AG04449 (cell line): ENCODE results near the gene RBFOX2.
"Not testable (repeated sequence)": the region's sequence is repeated elsewhere in the genome, so short reads cannot be mapped to it uniquely, and the experiment has no call there.

Source experiments
- CTCF ChIA-PET: fragments of 350-600 bp; formaldehyde crosslinking; extraction: SDS; loops from one replicate; lab custom pipeline; 2021; ENCODE audit warnings: antibody characterized with exemption; lab: Yijun Ruan, JAX
- POLR2A ChIA-PET: fragments of 400-600, 350-600 bp; formaldehyde crosslinking; extraction: SDS; loops from one replicate; lab custom pipeline; 2020; ENCODE audit warnings: antibody characterized with exemption, inconsistent platforms; lab: Yijun Ruan, JAX
- DNase-seq: peaks from one replicate; pipeline ENCODE4 v3.0.0-alpha.2; 2010; ENCODE audit warnings: low read depth, low spot score
- H3K4me3 ChIP-seq: 2 replicates; pipeline ENCODE4 v1.5.1; 2011; ENCODE audit warnings: low read depth, mild to moderate bottlenecking, control low read depth, low read length
- CTCF ChIP-seq: IDR thresholded peaks from one replicate; pipeline ENCODE4 v1.5.1; 2011; ENCODE audit warnings: mild to moderate bottlenecking, moderate library complexity, low read length, control low read depth, inconsistent platforms; ENCODE audit not compliant: insufficient read depth; ENCODE audit errors: missing control alignments

RBFOX2 gene

GRCh38 chr22:36028646-36029405, at the start of gene RBFOX2:
Gene RBFOX2 (minus strand): TSS chr22:36028824. CDS start chr22:36028425, 399 bp downstream.
- POLR2A ChIA-PET = interaction anchor here (0.6 to 2.1 kb wide), 9 partner anchors 23 to 398 kb away, joined by 3 to 14 read pairs (median 4); no protein-coding TSS in a partner anchor
- CTCF ChIA-PET = interaction anchor here (0.7 to 3.4 kb wide), 6 partner anchors 14 to 98 kb away, joined by 3 to 17 read pairs (median 4); no protein-coding TSS in a partner anchor
- no peak for TF ChIP-seq CTCF
- H3K4me3 ChIP-seq = peak within 1 kb of the TSS; percentile 89
- peak; percentile 74 for DNase-seq

GRCh38 chr22:36077271-36077670, 48.6 kb upstream of the RBFOX2 start:
- DNase-seq = no peak
- POLR2A ChIA-PET = no interaction called here
- no peak for TF ChIP-seq CTCF
- CTCF ChIA-PET = interaction anchor here (1.7 to 6.1 kb wide), 3 partner anchors 7 to 47 kb away, joined by 4 to 114 read pairs (median 37); no protein-coding TSS in a partner anchor
- H3K4me3 ChIP-seq = no peak overlapping the region

GRCh38 chr22:36075724-36076123, 47.1 kb upstream of the RBFOX2 start:
- DNase-seq = no peak
- ChIA-PET CTCF (interaction anchor here (0.9 to 6.1 kb wide), 3 partner anchors 10 to 145 kb away, joined by 5 to 114 read pairs (median 10); no protein-coding TSS in a partner anchor), POLR2A (no interaction called here)
- TF ChIP-seq CTCF = no peak
- H3K4me3 ChIP-seq = no peak overlapping the region

GRCh38 chr22:36075230-36075629, 46.6 kb upstream of the RBFOX2 start:
- H3K4me3 ChIP-seq = no peak overlapping the region
- no peak for TF ChIP-seq CTCF
- ChIA-PET CTCF (interaction anchor here (2.9 to 6.1 kb wide), 2 partner anchors 10 to 145 kb away, joined by 10 to 114 read pairs; no protein-coding TSS in a partner anchor), POLR2A (no interaction called here)
- no peak for DNase-seq

GRCh38 chr22:36073476-36073875, 44.9 kb upstream of the RBFOX2 start:
- ChIA-PET POLR2A (no interaction called here), CTCF (interaction anchor here (0.6 to 6.1 kb wide), 2 partner anchors 8 to 708 kb away, joined by 3 to 114 read pairs; no protein-coding TSS in a partner anchor)
- no peak for TF ChIP-seq CTCF
- DNase-seq = no peak
- no peak overlapping the region for H3K4me3 ChIP-seq

- POLR2A ChIA-PET, H3K4me3 ChIP-seq, DNase-seq: not testable (repeated sequence)
- CTCF ChIA-PET = interaction anchor here (1.1 to 8.3 kb wide), 8 partner anchors 9 to 443 kb away, joined by 3 to 219 read pairs (median 6); partner anchors contain the start of gene RBFOX2
Observed at GRCh38 chr22:36070645-36071044, 42.0 kb upstream of the RBFOX2 start.
